ENCODE measurements around the gene PPDPF.
A peak's percentile ranks its signal among the peaks of the same experiment; 100 is the strongest.
"Not testable (repeated sequence)": the region's sequence is repeated elsewhere in the genome, so short reads cannot be mapped to it uniquely, and the experiment has no call there.

Gene PPDPF

GRCh38 chr20:63500902-63501817, 19.4 kb upstream of the PPDPF start:
- no peak for DNase-seq

DNA sequence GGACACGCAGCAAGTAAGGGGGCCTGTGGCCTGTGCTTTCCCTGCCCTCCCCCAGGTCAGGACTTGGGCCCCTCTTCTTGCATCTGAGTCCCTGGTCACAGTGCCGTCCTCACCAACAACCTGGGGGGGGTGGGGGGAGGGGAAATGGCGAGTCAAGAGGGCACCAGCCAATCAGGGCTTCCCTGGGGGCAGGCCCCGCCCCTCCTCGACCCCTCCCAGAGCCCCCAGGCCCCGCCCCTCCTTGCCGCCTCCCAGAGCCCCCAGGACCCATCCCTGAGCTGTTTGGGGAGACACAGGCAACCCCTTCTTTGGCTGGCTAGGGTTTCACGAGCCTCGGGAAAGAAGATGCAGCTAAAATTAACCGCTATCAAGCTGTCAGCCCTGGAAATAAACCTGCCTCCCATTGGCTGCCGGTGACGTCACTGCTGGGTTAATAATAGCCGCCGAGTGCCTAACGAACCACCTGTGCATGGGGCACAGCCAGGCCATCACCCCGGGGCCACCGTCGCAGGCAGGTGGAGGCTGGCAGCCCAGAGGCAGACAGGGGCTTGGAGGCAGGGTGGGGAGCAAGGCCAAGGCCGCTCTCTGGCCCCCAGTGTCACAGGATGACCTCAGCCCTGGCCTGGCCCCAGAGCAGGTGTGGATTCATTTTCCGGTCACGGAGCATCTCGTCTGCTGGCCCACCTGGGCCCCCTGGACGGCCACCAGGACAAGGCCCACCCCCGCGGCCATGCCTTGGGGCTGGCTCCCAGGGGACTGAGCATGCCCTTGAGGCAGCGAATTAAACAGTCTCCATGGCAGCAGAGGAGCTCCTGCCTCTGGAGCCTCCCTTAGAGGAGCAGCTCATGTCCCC, 18.5 kb upstream of the PPDPF start:
- DNase-seq: peak; percentile 15

DNA sequence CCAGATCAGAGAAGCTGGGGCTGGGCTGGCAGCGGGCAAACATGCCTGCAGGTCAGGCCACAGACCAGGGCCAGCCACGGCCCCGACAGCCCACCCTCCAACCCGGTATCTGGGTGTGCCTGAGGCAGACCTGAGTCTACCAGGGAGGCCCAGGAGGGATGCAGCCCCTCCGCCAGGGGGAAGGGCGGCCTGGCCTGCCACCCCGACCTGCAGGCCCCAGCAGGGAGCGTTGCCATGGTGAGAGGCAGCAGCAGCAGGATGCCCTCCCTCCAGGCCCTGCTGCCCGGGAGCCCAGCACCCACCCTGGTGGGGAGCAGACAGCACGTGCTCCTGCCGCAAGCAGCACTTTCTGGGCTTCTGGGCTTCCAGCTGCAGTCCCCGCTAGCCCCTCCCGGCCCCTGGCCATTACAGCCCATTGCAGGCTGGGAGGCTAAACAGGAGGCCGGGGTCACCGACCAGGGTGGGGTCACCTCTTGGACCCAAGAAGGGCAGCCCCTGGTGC, 17.8 kb upstream of the PPDPF start:
- DNase-seq: no peak

- DNase-seq: no peak
These were observed 17.0 kb upstream of the PPDPF start for GRCh38 chr20:63503524-63503923.

GRCh38 chr20:63504642-63505041, 15.9 kb upstream of the PPDPF start:
- DNase-seq: no peak

- no peak for DNase-seq
These were observed 15.3 kb upstream of the PPDPF start for GRCh38 chr20:63505281-63505680.

- DNase-seq: no peak
These were observed 14.8 kb upstream of the PPDPF start for GRCh38 chr20:63505723-63506122.

DNA sequence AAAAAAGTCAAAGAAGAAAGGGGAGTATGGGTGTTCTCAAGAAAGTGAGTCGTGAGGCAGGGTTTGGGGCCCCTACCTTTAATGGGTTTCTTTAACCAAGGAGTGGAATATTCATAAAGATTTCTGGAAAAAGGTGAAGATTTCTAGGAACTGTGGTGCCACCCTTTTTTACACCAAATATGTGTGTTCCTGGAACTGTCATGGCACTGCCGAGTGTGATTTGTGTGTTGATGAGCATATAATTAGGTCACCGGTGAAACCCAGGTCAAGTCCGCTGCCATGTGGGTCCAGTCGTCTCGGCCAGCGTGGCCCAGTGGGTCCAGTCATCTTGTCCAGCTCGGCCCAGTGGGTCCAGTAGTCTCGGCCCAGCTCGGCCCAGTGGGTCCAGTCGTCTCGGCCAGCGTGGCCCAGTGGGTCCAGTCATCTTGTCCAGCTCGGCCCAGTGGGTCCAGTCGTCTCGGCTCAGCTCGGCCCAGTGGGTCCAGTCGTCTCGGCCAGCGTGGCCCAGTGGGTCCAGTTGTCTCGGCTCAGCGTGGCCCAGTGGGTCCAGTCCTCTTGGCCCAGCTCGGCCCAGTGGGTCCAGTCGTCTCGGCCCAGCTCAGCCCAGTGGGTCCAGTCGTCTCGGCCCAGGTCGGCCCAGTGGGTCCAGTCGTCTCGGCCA, 13.4 kb upstream of the PPDPF start:
- DNase-seq: no peak

- no peak for DNase-seq
These were observed 12.3 kb upstream of the PPDPF start for GRCh38 chr20:63508072-63508768.

GRCh38 chr20:63509088-63509564, 11.4 kb upstream of the PPDPF start:
- DNase-seq: no peak

GRCh38 chr20:63513207-63513606, 7.4 kb upstream of the PPDPF start:
- DNase-seq: no peak

DNA sequence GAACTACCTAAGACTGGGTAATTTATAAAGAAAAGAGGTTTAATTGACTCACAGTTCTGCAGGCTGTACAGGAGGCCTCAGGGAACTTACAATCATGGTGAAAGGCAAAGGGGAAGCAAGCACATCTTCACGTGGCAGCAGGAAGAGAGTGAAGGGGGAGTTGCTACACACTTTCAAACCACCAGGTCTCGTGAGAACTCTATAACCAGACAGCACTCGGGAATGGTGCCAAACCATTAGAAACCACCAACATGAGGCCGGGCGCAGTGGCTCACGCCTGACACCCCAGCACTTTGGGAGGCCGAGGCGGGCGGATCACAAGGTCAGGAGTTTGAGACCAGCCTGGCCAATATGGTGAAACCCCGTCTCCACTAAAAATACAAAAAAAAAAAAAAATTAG, 6.0 kb upstream of the PPDPF start:
- DNase-seq: not testable (repeated sequence)

- DNase-seq: no peak
These were observed 2.9 kb upstream of the PPDPF start for GRCh38 chr20:63517376-63518309.

DNA sequence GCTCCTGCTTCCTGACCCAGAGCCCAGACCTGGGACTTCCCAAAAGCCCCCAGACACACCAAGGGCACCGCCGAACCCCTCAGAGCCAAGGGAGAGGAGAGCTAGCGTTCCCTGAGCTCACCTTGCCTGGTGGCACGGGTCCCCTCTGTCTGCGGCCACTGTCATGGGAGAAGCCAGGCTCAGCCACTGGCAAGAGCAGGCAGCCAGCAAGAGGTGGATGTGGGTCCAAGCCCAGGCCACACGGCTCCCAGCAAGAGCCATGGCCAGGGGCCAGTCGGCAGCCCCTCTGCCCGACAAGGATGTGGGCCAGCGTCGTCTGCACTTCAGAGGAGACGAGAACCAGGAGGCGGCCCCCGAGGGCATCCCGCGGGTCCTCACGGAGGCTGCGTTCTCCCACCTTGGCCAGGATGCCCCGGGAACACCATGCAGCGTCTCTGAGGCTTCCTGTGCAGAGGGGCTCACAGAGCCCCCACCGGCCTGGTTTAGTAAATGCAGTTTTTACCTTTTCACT, 2.2 kb upstream of the PPDPF start:
- no peak for DNase-seq

- DNase-seq: no peak
These were observed 1.5 kb upstream of the PPDPF start for GRCh38 chr20:63518946-63519667.

DNA sequence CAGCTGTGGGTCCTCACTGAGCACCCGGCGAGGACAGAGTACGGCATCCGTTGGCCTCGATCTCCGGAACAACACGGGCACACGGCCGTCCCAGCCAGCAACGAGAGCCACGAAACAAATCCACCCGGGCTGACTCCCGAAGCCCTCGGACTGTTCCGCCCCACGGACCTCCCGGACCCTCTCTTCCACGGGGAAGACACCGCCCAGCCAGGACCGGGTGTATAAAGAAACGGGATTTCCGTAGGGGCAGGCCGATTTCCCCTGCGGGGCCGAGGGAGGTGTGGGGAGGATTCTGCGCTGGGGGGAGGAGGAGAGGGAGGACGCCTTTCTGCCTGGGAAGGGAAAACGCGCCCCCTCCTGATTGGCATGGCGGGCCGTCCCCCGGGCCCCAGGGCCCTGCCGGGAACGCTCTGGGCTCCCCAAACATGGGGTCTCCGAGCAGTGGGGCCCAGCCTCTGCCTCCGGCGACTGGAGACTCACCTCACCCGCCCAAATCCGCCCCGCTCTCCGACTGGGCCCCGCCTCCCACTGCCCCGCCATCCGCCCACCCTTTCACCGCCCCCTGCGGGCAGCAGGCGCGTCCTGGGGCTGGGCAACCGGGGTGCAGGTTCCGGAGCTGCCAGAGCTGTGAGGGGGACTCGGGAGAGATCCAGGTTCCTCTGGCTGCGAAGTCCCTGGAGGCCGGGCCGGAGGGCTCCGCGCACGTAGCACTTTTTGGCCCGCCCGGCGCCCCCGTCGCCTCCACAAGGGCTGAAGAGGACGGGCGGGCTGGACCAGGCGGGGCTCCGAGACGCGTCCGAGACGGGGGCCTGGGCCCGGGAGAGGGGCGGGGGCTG, 679 bp upstream of the PPDPF start:
- DNase-seq: no peak

DNA sequence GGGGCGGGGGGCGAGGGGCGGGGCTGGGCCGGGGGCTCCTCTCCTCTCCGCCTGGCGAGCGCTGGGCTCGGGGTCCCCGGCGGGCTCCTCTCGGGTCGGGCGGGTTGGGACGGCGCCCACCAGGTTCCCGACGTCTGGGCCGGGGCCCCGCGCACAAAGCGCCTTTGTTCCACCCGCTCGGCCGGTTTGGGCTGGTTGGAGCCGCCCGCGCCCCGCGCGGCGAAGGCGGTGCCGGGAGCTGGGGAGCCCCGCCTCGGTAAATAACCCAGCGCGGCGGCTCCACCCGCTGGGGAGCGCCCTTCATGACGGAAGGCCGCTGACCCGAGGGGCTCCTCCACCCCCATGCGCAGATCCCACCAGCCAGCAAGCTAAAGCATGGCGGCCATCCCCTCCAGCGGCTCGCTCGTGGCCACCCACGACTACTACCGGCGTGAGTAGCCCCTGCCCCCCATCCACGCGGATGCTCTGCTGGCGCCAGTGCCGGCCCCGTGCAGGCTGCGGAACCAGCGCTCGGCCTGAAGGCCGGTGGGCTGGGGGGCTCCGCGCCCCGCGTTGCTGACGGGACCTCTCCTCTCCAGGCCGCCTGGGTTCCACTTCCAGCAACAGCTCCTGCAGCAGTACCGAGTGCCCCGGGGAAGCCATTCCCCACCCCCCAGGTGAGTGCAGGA, 503 bp downstream of the PPDPF start:
- peak; percentile 45 for DNase-seq

DNA sequence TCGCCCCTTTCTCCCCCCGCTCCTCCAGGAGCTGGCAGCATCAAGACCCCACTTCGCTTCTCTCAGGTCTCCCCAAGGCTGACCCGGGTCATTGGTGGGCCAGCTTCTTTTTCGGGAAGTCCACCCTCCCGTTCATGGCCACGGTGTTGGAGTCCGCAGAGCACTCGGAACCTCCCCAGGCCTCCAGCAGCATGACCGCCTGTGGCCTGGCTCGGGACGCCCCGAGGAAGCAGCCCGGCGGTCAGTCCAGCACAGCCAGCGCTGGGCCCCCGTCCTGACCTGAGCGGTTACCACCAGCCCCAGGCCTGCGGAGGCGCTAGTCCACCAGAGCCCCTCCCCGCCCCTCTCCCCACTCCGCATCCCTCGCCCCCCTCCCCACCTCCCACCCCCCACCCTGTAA, 1.0 kb downstream of the PPDPF start:
- DNase-seq: no peak
